Measurements from ENCODE around the gene PLK3.

GRCh38 chr1:44790968-44791801 lies 9.0 kb upstream of the PLK3 start:
- TF ChIP-seq CTCF (IDR thresholded peaks at IDR 0.05; ENCODE audit: low read depth, low read length), result no peak
- no peak for TF ChIP-seq EZH2phosphoT487 (IDR thresholded peaks at IDR 0.05; ENCODE audit: low read depth)
